COLO829 (cell line): Measurements from ENCODE around the gene CLEC18A.
"Not testable (repeated sequence)": the region's sequence is repeated elsewhere in the genome, so short reads cannot be mapped to it uniquely, and the experiment has no call there.

ENCODE experiments used
- DNase-seq: peaks from one replicate; pipeline ENCODE4 v3.0.0; 2012; ENCODE audit warnings: low spot score

Gene CLEC18A

DNA sequence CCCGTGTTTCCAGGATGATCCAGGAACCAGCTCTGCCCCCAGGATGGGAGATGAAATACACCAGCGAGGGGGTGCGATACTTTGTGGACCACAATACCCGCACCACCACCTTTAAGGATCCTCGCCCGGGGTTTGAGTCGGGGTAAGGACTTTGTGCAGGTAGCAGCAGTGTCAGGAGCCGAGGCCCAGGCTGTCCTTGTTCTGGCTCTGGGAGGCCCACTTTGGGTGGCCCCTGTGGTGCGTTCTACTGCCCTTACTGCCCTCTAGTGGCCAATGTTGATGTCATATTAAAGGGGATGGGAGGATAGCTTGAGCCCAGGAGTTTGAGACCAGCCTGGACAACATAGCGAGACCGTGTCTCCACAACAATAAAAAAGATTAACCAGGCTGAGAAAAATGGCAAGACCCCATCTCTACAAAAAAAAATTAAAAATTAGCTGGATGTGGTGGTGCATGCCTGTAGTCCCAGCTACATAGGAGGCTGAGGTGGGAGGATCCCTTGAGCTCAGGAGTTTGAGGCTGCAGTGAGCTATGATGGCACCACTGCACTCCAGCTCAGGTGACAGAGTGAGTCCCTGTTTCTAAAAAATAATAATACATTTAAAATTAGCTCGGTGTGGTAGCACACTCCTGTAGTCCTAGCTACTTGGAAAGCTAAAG is 20.9 kb upstream of the CLEC18A start:
- peak; percentile 40 for DNase-seq

DNA sequence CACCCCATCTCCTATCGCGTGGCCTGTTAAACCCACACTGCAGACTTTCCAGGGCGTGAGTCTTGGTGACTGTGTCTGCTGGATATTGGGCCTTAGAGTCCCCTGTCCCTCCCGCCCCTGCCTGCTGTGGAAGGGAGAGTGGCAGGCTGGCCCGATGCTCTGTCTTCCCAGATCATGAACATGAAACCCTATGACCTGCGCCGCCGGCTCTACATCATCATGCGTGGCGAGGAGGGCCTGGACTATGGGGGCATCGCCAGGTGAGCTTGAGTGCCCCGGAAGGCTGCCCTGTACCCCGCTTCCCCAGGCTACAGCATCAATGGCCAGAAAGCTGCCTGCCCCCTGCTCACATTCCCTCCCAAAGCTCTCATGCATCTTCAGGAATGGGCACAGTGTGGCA is 19.5 kb upstream of the CLEC18A start:
- DNase-seq, result no peak

- DNase-seq, result no peak
Measured at GRCh38 chr16:69932228-69932627, 18.9 kb upstream of the CLEC18A start.

DNA sequence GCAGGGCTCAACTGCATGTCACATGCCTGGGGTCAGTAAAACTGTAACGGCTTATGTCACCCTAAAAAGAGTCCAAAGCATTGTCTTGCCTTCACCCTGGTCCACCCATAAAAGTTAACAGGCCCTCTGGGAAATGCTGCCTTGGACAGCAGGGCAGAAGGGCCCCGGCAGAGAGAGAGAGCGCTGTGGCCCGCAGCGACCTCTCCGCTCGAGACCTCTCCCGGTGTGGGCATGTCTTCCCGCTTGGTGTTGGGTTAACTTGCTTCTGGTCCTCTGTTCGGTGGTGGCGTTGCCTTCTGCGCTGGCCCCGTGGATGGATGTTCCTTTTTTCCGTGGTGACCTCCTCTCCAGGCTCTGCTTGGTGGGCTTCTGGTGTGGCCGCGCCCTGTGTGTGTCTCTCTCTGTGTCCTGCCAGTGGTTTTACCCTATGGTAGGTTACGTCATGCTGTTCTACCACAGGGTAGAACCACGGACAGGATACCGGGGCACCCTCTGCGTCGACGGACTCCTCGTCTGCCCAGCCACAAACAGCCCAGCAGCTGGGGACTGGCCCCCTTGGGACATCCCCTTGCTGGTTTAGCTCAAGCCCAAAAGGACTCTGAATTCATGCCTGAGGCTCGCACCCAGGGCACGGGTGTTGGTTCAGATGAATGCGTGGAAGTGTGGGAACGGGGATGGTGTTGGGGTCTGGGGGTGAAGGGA is 18.3 kb upstream of the CLEC18A start:
- DNase-seq, result no peak

DNA sequence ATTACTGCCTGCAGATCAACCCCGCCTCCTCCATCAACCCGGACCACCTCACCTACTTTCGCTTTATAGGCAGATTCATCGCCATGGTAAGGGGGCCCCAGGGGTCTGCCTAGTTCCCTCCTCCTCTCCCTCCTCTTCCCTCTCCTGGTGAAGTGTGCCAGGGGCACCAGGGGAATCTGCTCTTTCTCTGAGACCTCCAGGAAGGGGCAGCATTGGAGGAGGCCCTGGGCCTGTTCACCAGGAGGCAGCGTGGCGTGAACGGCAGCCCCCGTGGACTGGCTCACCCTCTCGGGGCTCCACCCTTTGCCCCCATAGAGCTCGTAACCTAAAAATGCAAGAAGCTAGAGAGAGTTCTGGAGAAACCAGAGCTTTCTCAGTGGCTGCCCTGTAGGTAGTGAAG is 17.1 kb upstream of the CLEC18A start:
- DNase-seq, result no peak

DNA sequence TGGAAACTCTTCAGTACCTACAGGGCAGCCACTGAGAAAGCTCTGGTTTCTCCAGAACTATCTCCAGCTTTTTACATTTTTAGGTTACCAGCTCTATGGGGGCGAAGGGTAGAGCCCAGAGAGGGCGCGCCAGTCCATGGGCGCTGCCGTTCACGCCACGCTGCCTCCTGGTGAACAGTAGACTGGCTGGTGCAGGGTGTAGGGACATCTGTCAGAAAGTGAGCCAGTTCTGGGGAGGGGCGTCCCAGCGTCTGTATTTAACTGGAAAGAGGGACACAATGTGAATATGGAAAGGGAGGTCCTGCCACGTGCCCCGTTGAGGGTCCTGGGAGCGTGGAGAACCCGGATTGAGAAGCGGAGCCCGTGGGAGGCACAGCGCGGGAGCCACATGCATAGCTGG is 16.4 kb upstream of the CLEC18A start:
- DNase-seq, result no peak

- DNase-seq, result no peak
Measured at GRCh38 chr16:69935278-69935711, 15.8 kb upstream of the CLEC18A start.

GRCh38 chr16:69935740-69936139 is 15.4 kb upstream of the CLEC18A start:
- DNase-seq, result no peak

- no peak for DNase-seq
Measured at GRCh38 chr16:69936252-69936651, 14.9 kb upstream of the CLEC18A start.

DNA sequence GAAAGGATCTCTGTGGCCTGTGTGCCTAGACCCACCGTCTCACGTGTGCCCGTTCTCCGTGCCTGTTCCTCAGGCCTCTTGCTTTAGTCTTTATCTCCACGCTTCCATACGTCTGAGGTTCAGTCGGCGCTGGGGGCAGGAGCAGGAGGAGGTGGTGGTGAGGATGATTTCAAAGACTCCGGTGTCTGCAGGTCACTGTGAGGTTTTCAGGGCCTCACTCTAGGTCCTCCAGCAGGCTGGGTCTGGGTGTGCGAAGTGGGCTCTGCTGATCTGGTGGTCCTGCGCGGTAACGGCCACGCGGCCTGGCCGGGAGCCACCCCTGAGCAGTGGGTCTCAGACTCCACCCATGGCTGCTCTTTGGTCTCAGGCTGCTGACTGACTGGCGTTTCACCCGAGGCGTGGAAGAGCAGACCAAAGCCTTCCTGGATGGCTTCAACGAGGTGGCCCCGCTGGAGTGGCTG is 14.4 kb upstream of the CLEC18A start:
- no peak for DNase-seq

DNA sequence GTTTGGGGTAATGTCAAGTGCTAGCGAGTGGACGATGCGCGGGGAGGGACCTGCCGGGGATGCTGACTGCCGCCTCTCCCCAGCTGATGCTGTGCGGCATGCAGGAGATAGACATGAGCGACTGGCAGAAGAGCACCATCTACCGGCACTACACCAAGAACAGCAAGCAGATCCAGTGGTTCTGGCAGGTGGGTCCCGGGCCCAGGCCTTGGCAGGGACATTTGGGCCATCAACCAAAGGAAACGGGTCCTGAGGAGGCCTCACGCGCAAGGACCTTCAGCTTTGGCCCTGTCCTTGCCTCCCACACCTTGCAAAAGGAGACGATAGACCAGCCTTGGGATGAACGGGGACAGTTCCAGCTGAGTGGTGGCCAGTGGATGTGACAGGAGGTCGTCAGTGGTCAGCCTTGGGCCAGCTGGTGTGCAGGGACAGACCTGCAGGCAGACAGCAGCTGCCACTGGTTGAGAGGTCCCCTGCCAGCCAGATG is 13.6 kb upstream of the CLEC18A start:
- DNase-seq, result no peak

GRCh38 chr16:69938981-69939820 is 11.9 kb upstream of the CLEC18A start:
- no peak for DNase-seq

DNA sequence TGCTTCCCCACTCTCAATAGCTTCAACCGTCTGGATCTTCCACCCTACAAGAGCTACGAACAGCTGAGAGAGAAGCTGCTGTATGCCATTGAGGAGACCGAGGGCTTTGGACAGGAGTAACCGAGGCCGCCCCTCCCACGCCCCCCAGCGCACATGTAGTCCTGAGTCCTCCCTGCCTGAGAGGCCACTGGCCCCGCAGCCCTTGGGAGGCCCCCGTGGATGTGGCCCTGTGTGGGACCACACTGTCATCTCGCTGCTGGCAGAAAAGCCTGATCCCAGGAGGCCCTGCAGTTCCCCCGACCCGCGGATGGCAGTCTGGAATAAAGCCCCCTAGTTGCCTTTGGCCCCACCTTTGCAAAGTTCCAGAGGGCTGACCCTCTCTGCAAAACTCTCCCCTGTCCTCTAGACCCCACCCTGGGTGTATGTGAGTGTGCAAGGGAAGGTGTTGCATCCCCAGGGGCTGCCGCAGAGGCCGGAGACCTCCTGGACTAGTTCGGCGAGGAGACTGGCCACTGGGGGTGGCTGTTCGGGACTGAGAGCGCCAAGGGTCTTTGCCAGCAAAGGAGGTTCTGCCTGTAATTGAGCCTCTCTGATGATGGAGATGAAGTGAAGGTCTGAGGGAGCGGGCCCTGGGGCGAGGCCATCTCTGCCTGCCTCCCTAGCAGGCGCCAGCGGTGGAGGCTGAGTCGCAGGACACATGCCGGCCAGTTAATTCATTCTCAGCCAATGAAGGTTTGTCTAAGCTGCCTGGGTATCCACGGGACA is 11.1 kb upstream of the CLEC18A start:
- DNase-seq, result no peak

DNA sequence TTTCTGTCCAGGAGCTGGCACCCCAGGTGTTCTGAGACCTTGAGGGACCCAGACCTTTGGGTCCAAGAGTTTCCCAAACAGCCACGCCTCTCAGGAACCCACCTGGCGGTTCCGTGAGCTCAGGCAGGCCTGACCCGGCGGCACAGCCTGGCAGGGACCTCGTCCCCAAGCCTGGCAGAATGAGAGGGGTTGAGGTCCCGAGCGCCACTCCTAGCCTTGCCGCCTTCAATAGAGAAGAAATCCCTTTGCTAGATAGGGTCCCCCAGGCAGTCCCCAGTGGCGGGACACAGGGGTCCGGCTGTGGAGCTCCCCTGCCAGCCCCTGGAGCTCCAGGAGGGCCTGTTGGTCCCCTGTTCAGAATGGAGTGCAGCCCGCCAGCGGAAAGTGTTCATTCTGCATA is 10.5 kb upstream of the CLEC18A start:
- DNase-seq, result no peak

- DNase-seq, result no peak
Measured at GRCh38 chr16:69941251-69942098, 9.7 kb upstream of the CLEC18A start.

DNA sequence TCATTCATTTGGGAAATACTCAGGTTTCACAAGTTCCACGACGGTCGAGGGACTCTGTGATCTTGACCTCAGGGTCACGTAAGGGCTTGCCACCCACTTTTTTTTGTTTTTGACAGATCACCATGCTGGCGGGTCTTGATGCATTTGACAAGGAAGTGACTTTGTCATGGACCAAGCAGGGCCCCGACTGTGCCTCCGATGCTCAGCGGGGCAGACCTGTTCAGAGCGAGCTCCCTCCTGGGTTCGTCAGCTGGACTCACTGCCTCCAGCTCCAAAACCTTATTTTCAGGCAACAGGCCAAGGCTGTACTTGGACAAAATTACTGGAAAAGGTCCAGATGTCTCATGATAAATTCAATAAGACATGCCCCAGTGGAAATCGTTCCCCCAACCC is 9.0 kb upstream of the CLEC18A start:
- DNase-seq, result no peak

- DNase-seq, result no peak
Measured at GRCh38 chr16:69942627-69943170, 8.4 kb upstream of the CLEC18A start.

GRCh38 chr16:69943241-69944036 is 7.7 kb upstream of the CLEC18A start:
- not testable (repeated sequence) for DNase-seq

GRCh38 chr16:69950411-69950810 is 723 bp upstream of the CLEC18A start:
- not testable (repeated sequence) for DNase-seq

- not testable (repeated sequence) for DNase-seq
Measured at GRCh38 chr16:69951672-69952031, 518 bp downstream of the CLEC18A start.
